ENCODE results near the gene DNASE1. TPM values are rescaled to one million over a fixed set of nuclear protein-coding genes. Genes with fewer than 3 reads are reported as not detected.
"Not testable (repeated sequence)": the region's sequence is repeated elsewhere in the genome, so short reads cannot be mapped to it uniquely, and the experiment has no call there.

The DNASE1 gene
- total RNA-seq, 1 experiment from 2014 or later, result 13.9 TPM

GRCh38 chr16:3608069-3608468, 46.4 kb upstream of the DNASE1 start:
- no peak overlapping the region for H3K27ac Mint-ChIP-seq
- CTCF ChIA-PET, result no interaction called here
- TF ChIP-seq ZMAT4 (CRISPR knock-in tag; IDR thresholded peaks at IDR 0.05), result no peak
- TF ChIP-seq TEAD1 (CRISPR knock-in tag; IDR thresholded peaks at IDR 0.05), result no peak
- no peak for TF ChIP-seq E2F4 (CRISPR knock-in tag; IDR thresholded peaks at IDR 0.05; ENCODE audit: borderline replicate concordance, low read depth)
- TF ChIP-seq MLX (CRISPR knock-in tag; IDR thresholded peaks at IDR 0.05), result no peak
- no peak for TF ChIP-seq NR3C1 (CRISPR knock-in tag; conservative IDR thresholded peaks at IDR 0.05; ENCODE audit: low read depth)
- TF ChIP-seq HMGA2 (CRISPR knock-in tag; IDR thresholded peaks at IDR 0.05), result no peak
- TF ChIP-seq MYBL2 (CRISPR knock-in tag; IDR thresholded peaks at IDR 0.05), result no peak
- TF ChIP-seq ZSCAN18 (CRISPR knock-in tag; IDR thresholded peaks at IDR 0.05), result no peak
- TF ChIP-seq ATF1 (CRISPR knock-in tag; IDR thresholded peaks at IDR 0.05), result no peak
- TF ChIP-seq FOXJ3 (CRISPR knock-in tag; IDR thresholded peaks at IDR 0.05; ENCODE audit: borderline replicate concordance), result no peak
- no peak for TF ChIP-seq TEAD4 (CRISPR knock-in tag; IDR thresholded peaks at IDR 0.05)
- no peak for TF ChIP-seq ZBTB43 (CRISPR knock-in tag; IDR thresholded peaks at IDR 0.05)
- no peak for TF ChIP-seq OVOL2 (CRISPR knock-in tag; IDR thresholded peaks at IDR 0.05; ENCODE audit: borderline replicate concordance)
- TF ChIP-seq ZNF423 (CRISPR knock-in tag; IDR thresholded peaks at IDR 0.05), result no peak
- no peak for TF ChIP-seq AFF4 (CRISPR knock-in tag; IDR thresholded peaks at IDR 0.05; ENCODE audit: borderline replicate concordance)
- no peak for TF ChIP-seq FOXK1 (CRISPR knock-in tag; IDR thresholded peaks at IDR 0.05)
- TF ChIP-seq ATF3 (CRISPR knock-in tag; conservative IDR thresholded peaks at IDR 0.05), result no peak
- no peak for TF ChIP-seq JAZF1 (CRISPR knock-in tag; IDR thresholded peaks at IDR 0.05)
- no peak for TF ChIP-seq GTF2I (CRISPR knock-in tag; conservative IDR thresholded peaks at IDR 0.05)
- TF ChIP-seq JUN (CRISPR knock-in tag; IDR thresholded peaks at IDR 0.05), result no peak

GRCh38 chr16:3608976-3609375, 45.5 kb upstream of the DNASE1 start:
- Mint-ChIP-seq H3K36me3 (peaks cover 11% of the 10 kb centered on the region), H3K4me1 (peaks cover 23% of the 10 kb centered on the region)
- DNase-seq (ENCODE audit: low spot score); H3K27me3 Mint-ChIP-seq (ENCODE audit: low read depth); H3K4me3 Mint-ChIP-seq; H3K9me3 Mint-ChIP-seq; ATAC-seq; H3K27ac Mint-ChIP-seq; POLR2A ChIA-PET; CTCF ChIA-PET: not testable (repeated sequence)

More at GRCh38 chr16:3608069-3608468, 46.4 kb upstream of the DNASE1 start:
- Mint-ChIP-seq H3K4me1 (peaks cover 18% of the 10 kb centered on the region), H3K9me3 (no peaks in the 10 kb centered on the region), H3K27me3 (ENCODE audit: low read depth) (no peaks in the 10 kb centered on the region), H3K36me3 (peaks cover 18% of the 10 kb centered on the region), H3K4me3 (no peak overlapping the region)
- POLR2A ChIA-PET, result no interaction called here
- peak; percentile 0 for DNase-seq (ENCODE audit: low spot score)
- ATAC-seq, result no peak

Measured in WTC11 (cell line).